Measurements from ENCODE around the gene TUT4.

TUT4 gene

DNA sequence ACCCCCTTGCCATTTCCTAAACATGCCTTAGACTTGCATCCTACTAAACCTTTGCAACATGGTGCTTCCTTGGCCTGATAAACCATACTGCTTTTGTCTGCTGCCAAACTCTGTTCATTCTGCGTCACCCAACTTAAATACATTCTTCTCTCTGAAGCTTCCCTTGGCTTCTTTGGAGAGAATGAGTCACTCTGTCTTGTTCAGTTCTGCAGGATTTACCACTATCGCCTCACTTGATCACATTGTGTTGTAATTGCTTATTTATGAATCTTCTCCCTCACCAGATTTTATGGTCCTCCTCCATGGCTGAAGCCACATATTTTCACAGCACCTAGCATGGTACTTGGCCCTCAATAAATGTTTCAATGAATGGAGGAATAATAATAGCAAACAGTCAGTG, 21.7 kb upstream of the TUT4 start:
- no peak for DNase-seq (ENCODE audit: low read depth)

DNA sequence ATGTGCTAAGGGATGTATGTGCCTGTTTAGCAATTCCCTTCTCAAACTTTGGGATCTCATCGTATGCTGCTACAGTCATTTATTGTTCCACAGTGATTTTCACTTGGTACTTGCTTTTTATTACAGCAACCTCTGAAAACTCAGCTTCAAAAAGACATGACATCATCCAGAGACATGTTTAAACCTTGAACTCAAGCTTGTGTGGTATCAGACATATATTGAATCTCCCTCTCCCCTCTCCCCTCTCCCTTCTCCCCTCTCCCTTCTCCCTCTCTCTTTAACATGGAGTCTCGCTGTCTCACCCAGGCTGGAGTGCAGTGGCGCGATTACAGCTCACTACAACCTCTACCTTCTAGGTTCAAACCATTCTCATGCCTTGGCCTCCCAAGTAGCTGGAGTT, 19.5 kb upstream of the TUT4 start:
- DNase-seq (ENCODE audit: low read depth), result no peak

DNA sequence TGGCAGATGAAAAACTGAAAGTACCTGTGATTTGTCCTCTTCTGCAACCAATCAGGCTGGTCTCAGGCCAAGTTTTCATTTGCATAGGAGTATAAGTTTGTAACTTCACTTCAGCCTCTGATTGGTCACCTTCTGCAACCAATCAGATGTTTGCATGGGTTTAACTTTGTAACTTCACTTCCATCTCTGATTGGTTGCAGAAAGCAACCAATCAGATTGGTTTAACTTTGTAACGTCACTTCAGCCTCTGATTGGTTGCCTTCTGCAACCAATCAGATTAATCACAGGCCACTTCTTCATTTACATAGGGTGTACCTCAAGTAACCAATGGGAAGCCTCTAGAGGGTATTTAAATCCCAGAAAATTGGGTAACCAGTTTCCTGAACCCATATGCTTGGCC, 18.9 kb upstream of the TUT4 start:
- DNase-seq (ENCODE audit: low read depth), result no peak

DNA sequence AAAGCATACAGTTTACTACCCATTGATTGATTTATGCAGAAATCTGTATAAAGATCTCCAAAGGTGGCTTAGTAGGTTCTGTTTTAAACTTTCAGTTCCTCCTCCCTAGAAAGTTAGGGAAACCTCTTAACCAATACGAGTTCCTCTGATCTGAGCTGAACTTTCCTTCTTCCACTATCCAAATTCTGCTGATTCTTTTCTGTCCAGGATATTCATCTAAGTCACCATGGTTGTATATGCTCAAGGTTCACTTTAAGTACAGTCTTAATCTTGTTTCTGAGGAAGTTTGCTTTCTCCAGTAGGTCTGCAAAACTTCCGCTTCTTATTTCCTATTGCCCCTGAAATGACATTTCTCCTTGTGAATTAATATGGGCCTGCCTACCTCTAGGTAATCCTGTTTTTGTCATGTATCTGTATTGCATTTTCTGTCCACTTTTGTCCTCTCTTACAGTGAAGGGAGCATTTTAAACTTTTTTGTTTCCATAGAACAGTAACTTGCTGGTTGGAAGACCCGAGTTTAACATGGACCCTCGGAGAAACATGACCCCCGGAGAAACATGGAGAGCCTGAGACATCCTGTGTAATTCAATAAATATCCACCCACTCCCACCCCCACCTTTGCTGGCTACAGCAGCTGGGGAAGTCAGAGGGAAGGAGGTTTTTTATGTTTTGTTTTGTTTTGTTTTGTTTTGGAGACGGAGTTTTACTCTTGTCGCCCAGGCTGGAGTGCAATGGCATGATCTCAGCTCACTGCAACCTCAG, 16.7 kb upstream of the TUT4 start:
- DNase-seq (ENCODE audit: low read depth), result no peak

GRCh38 chr1:52567943-52568342, 15.1 kb upstream of the TUT4 start:
- no peak for DNase-seq (ENCODE audit: low read depth)

DNA sequence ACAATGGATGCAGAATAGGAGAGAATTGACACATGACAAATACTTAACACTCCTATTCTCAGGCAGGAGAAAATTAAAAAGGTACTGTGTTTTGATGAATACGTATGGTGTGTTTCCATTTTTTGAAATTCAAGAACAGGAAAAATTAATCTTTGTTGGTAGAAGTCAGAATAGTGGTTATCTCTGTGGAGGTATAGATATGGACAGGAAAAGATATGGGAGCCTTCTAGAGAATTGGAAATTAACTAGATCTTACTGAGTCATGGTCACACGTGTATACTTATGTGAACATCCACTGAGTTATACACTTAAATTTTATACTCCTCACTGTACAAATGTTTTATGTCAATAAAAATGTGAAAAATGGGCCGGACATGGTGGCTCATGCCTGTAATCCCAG, 9.9 kb upstream of the TUT4 start:
- no peak for DNase-seq (ENCODE audit: low read depth)

GRCh38 chr1:52559875-52560274, 7.0 kb upstream of the TUT4 start:
- no peak for DNase-seq (ENCODE audit: low read depth)

- DNase-seq (ENCODE audit: low read depth), result no peak
These were observed 6.0 kb upstream of the TUT4 start for GRCh38 chr1:52558941-52559340.

DNA sequence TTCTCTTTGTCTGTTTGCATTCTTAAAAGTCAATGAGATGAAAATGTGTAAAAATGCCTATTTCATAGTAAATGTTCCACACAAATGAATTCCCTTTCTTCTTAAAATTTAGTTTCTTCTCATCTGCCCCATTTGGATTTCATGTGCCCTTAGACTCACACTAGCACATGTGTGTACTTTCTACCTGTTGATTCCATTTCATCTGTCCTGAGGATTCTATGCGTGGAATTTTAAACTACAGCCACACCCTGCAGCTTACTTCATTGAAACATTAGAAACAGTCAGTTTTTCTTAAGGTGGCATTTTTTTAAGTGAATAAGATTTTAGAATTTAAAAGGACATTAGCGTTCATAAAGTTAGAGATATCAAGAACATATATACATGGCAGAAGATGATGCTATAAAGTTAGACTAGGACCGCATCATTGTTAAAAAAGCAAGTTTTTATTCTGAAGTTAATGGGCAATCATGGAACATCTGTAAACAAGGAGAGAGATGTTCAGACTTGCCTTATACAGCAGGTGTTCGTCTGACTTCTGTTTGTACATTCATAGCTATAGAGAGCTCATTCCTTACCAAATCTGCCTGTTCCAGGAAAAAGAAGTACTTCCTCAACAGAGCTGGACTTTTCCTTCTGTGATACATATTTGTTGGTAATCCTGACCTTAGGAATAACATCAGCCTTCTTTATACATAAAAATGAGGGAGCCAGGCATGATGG, 3.9 kb upstream of the TUT4 start:
- DNase-seq (ENCODE audit: low read depth), result no peak

- no peak for DNase-seq (ENCODE audit: low read depth)
These were observed 1.9 kb upstream of the TUT4 start for GRCh38 chr1:52554756-52555155.

- DNase-seq (ENCODE audit: low read depth), result no peak
These were observed 1.4 kb upstream of the TUT4 start for GRCh38 chr1:52554267-52554640.

DNA sequence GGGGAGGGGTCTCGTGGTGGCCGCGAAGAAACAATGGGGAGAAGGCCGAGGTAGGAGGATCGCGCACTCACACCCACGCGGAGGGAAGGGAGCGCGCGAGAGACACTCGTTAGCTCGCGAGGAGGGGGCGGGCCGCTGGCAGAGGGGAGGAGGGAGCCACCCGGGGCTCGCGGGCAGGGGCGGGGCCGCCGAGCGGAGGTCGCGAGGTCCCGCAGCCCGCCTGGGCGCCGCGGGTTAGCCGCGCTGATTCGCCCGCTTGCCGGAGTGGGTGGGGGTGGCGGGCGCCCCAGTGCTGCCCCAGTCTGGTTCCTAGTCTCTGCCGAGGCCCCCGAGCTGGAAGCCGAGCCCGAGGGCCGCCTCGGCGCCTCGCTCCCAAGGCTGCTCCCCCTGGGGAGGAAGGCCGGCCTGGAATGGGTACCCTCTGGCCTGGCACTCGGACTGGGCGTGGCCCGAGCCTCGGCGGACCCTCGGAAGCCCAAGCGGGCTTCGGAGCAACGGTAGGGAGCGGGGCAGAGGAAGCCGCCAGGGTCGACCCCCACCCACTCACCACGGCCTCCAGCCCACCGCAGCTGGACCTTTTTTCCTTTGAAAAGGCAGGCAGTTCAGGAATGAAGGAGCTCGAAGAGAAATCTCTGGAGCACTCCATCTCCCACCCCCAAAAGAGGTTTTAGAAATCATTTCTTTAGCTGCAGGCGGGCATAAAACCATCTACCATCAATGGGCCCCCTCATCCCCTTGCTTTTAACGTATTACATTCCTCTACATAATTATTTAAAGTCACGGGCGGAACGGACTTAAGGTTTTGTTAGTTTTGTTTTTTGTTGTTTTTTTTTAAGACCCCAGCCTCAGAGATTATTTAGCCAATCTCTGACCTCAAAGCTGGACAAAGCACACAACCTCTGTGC, 722 bp upstream of the TUT4 start:
- peak; percentile 85 for DNase-seq (ENCODE audit: low read depth)

DNA sequence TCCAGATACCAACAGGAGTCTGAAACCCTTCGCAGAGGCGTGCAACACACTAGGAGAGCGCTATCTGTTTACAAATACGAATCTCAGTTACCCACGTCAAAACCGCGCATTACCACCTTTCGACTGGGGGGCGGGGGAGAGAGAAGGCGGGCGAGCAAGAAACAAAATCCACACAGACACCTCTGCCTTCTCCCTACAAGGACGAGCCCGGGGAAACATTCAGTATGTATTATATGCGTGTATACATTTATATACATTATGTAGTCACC, 722 bp downstream of the TUT4 start:
- peak; percentile 64 for DNase-seq (ENCODE audit: low read depth)

DNA sequence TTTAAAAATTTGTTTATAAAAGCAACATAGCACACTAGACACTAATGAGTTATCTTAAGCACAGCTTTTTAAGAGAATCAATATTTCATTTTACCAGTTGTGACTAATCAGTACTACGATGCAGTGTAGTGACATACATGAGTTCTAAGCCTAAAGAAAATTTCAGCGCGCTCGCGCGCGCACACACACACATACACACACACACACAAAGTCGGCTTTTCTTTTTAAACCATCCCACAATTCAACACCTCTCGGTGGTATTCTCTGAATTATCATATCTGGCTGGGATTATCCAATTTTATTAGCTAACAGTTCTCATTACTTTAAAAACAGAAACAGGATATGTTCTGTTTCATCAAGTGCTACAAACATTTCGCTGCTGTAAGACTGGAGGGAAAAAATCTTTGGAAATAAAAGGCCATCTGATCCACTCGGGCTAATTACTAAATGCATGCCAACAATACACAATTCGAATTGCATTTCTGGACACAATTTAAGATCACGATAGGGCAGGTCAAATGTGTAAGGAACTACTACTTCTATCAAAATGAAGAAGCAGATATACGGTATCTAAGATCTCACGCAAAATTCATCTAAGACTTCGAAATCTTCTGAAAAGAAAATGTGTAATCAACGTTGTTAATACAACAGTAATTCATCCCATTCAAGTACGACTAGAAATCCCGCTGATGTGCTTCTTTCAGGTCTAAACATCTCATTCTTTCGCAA, 1.2 kb downstream of the TUT4 start:
- DNase-seq (ENCODE audit: low read depth), result peak; percentile 9

GRCh38 chr1:52550447-52550846, 2.4 kb downstream of the TUT4 start:
- DNase-seq (ENCODE audit: low read depth), result no peak

- DNase-seq (ENCODE audit: low read depth), result no peak
These were observed 3.6 kb downstream of the TUT4 start for GRCh38 chr1:52549267-52549666.

GRCh38 chr1:52546852-52547251, 6.0 kb downstream of the TUT4 start:
- no peak for DNase-seq (ENCODE audit: low read depth)

DNA sequence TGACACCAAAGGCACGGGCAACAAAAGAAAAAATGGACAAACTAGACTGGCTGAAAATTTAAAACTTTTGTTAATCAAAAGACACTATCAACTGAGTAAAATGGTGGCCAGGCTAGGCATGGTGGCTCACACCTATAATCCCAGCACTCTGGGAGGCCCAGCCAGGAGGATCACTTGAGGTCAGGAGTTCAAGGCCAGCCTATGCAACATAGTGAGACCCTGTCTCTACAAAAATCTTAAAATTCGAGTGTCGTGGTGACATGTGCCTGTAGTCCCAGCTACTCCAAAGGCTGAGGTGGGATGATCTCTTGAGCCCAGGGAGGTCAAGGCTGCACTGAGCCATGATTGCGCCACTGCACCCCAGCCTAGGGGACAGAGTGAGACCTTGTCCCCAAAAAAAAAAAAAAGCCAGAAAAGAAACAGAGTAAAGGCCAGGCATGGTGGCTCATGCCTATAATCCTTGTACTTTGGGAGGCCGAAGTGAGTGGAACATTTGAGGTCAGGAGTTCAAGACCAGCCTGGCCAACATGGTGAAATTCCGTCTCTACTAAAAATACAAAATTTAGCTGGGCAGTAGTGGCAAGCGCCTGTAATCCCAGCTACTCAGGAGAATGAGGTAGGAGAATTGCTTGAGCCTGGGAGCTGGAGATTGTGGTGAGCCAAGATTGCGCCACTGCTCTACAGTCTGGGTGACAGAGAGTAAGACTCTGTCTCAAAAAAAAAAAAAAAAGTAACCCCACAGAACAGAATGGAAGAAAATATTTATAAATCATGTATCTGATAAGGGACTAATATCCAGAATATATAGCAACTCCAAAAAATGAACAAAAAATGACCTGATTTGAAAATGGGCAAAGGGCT, 8.0 kb downstream of the TUT4 start:
- no peak for DNase-seq (ENCODE audit: low read depth)

DNA sequence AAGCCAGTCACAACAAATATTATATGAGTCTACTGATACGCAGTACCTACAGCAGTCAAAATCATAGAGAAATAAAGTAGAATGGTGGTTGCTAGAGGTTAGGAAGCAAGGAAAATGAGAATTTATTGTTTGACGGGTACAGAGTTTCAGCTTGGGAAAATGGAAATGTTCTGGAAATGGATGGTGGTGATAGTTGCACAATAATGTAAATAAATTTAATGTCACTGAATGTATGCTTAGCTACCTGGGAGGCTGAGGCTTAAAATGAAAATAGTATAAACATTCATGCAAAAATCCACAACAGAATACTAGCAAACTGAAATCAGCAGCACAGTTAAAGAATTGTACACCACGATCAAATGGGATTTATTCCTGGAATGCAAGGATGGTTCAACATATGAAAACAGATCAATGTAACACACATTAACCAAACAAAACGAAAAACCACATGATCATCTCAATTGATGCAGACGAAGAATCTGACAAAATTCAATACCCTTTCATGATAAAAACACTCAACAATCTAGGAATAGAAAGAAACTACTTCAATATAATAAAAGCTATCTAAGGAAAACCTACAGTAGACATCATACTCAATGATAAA, 10.7 kb downstream of the TUT4 start:
- DNase-seq (ENCODE audit: low read depth), result no peak

- DNase-seq (ENCODE audit: low read depth), result no peak
These were observed 17.7 kb downstream of the TUT4 start for GRCh38 chr1:52534928-52535764.

Data from activated T-helper 9 cell treated with anti-CD3 and anti-CD28 coated beads, Interleukin-2, amount 50 U/mL, for 16 hours (primary cell).